GM19463 (cell line): Measurements from ENCODE around the gene ABCA6.
"Not testable (repeated sequence)": the region's sequence is repeated elsewhere in the genome, so short reads cannot be mapped to it uniquely, and the experiment has no call there.

Source experiments
- ATAC-seq: cut with Tn5 transposase; IDR thresholded peaks from one replicate; pipeline ENCODE4 v1.9.1; 2021; ENCODE audit warnings: mild to moderate bottlenecking, moderate library complexity; ENCODE audit not compliant: unreplicated experiment

The ABCA6 gene

GRCh38 chr17:69141431-69142174, at the start of gene ABCA6:
Gene ABCA6, minus strand, starts transcription at chr17:69141895. Its CDS starts 1,192 bp downstream, at chr17:69140703.
- no peak for ATAC-seq

- ATAC-seq: no peak
These were observed 47.1 kb upstream of the ABCA6 start for GRCh38 chr17:69188796-69189195.

GRCh38 chr17:69188064-69188463, 46.4 kb upstream of the ABCA6 start:
- ATAC-seq: no peak

GRCh38 chr17:69187294-69187693, 45.6 kb upstream of the ABCA6 start:
- ATAC-seq: no peak

DNA sequence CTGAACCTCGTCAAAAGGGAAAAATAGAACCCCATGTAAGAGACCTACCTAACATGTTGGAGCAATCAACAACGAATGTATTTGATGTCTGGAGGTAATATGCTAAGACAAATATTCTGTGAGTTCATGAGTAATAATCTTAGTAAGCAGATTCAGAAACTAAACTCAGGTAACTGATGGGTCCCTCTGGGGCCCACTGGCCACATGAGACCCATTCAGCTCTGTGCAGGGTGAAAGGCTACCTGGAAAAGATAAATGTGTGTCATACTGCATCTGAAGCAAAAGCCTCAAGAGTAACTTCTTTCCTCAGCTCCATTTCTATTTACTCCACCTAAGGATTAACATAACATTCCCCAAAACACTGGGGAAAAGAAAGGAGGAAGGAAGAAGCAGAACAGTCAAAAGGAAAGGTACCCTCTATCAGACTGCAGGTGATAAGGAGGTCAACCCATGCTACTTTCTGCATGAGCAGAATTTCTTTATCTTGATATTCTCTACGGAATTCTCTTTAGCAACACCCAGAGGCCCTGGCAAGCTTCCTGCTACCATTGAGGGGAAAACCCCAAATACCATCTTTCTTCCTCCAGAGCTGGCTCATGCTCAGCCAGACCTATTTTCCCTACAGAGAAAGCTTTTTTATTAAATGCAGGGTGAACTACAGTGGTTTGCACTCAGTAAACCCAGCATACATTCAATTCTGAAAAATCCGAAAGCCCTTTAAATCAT, 37.7 kb upstream of the ABCA6 start:
- ATAC-seq: peak; percentile 43

DNA sequence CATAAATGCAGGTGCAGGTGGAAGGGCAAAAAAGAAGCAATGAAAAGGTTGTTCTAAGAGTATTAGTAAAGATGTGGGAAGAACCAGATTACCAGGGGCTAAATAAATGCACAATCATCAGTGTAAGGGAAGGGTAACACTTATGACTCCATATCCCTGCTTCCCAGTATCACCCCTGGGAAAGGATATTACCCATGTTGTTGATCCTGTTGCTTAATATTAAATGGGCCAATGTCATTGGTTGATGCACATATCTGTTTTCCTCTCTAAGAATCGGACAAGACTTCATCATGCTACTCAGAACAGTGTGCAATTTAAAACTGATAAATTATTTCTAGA, 34.7 kb upstream of the ABCA6 start:
- no peak for ATAC-seq

DNA sequence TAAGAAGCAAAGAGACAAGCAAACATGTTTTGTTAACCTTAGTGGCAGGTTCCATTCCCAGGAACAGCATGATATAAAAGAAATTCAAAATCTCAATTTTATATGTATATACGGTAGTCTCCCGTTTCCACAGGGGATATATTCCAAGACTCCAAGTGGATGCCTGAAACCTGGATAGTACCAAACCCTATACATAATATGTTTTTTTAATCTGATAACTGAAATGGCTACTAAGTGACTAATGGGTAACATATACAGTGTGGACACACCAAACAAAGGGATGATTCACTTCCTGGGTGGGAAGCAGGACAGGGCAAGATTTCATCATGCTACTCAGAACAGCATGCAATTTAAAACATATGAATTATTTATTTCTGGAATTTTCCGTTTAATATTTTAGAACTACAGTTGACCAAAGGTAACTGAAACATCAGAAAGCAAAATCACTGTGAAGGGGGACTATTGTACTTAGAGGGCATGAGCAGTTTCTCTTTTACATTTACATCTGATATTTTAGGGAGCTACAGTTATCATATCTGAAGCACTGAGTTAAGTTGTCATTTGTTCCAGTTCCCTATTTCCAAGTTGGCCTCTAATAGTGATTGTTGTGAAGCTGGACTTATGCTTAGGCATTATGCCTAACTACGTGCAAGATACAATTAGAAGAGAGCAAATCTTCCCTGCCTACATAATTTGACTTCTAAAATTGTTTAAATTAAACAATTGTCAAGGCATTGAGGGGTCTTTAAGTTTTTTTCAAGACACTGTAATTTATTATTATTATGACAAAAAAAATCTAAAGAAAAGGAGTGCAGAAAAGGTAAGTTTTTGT, 34.1 kb upstream of the ABCA6 start:
- no peak for ATAC-seq

DNA sequence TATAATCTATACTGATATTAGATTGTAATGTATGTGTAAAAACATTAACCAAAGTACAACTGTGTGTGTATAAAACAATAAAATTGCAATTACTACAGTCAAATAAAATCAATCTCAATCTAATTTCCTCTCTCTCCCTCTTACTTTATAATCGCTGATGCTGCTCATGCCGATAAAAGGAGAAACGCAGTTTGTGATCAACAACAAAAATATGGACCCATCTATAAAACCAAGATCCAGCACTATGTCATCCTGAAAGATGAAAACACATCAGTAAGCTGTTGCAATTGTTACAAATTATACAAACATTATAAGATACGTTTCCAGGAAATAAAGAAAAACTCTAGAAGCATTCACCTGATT, 33.5 kb upstream of the ABCA6 start:
- ATAC-seq: no peak

- ATAC-seq: no peak
These were observed 31.4 kb upstream of the ABCA6 start for GRCh38 chr17:69173118-69173517.

GRCh38 chr17:69170377-69170776, 28.7 kb upstream of the ABCA6 start:
- no peak for ATAC-seq

DNA sequence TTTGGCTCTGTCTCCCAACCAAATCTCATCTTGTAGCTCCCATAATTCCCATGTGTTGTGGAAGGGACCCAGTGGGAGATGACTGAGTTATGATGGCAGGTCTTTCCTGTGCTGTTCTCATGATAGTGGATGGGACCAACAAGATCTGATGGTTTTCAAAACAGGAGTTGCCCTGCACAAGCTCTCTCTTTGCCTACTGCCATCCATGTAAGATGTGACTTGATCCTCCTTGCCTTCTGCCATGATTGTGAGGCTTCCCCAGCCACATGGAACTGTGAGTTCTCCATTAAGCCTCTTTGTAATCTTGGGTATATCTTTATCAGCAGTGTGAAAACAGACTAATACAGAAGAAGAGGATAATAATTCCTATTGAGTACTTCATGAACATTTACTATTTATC, 26.9 kb upstream of the ABCA6 start:
- not testable (repeated sequence) for ATAC-seq

DNA sequence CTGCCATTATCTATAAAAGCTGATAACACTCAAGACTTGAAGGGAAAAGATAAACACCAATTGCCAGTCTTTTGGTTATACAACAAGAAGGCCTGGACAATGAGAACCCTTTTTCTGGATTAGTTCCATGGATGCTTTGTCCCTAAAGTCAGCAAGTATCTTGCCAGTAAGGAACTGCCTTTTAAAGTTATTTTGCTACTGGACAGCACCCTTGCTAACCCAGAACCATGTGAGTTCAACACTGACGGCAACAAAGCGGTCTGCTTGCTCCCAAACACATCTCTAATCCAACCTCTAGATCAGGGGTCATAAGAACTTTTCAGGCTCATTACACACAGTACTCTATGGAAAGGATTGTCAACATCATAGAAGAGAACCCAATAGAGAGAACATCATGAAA, 25.3 kb upstream of the ABCA6 start:
- ATAC-seq: no peak

DNA sequence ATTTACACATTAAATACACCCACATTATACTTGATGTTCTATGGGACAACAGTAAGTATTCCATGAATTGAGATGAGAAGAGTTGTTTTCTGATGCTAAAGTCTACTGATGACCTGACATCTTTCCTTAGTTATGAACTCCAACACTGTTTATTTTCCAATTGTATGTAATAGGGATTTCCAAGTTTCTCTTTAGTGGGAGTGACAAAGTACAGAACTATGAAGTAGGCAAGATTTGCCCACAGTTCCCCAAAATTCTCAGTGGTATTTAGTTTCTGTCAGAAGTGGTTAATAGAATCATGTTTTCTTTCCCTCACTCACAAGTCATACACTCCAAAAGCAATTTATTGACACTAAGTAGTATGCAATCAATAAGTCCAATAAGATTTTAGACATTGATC, 22.5 kb upstream of the ABCA6 start:
- no peak for ATAC-seq

GRCh38 chr17:69159418-69159817, 17.7 kb upstream of the ABCA6 start:
- no peak for ATAC-seq

- ATAC-seq: no peak
These were observed 12.6 kb upstream of the ABCA6 start for GRCh38 chr17:69154267-69154666.

GRCh38 chr17:69150333-69150732, 8.6 kb upstream of the ABCA6 start:
- ATAC-seq: no peak

- ATAC-seq: no peak
These were observed 5.8 kb upstream of the ABCA6 start for GRCh38 chr17:69147460-69147859.

DNA sequence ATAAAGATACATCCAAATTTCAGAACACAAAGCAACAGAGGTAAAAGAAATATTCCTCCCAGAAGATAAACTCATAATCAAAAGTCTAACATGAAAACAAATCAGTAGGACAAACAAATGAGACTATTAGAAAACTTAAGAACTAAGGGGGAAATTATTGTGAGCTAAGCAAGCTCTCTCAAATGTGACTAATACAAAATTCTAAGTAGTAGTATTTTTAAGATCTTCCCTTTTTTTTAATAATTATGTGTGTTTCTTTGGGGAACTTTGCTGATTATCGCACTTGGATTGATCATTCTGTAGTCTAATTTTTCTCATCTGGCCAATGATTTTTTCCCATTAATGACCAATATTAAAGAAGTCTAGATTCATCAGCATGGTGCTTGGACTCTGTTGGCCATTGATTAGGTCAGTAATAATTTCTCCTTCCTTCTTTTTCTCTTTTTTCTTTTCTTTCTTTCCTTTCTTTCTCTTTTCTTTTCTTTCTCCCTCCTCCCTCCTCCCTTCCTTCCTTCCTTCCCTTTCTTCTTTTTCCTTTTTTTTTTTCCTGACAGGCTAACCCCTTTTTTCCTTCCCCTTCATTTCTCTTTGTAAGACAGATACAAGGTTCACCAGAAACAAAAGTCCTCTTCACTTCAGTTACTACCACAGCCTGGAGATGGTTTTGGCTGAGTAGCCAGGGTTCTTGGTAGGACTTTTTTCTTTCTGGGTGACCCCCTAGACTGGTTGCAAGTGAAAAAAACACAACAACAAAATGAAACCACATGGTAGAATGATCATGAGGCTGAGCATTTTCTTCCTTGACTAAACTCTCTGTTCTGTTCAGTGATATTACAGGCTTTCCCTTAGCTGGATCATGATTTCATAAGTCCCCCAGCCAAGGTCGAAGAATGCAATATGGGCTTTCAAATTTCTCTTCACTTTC, 2.9 kb upstream of the ABCA6 start:
- no peak for ATAC-seq

DNA sequence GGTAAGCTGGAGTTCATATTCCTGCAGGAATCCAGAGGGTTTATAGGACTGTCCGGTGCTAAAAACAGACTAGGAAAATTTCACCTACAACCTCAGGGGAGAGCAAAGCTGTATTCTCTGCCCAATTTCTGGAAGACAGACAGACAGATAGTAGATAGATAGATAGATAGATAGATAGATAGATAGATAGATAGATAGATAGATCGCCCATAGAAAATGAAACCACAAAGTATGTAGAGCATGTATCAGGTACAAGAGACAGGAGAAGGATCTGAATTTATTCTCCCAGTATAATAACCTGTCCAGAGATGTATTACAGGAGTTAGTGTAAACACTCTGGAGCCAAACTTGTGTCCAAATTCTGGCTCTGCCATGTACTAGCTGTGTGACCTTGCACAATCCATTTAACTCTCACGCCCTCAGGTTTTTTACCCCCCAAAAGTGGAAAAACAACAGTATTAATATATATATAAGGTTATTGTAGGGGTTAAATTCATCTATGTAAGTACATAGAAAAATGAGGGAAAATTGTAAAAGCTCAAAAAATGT, 2.1 kb upstream of the ABCA6 start:
- ATAC-seq: no peak

- ATAC-seq: no peak
These were observed 1.5 kb upstream of the ABCA6 start for GRCh38 chr17:69143151-69143550.
